Suprapubic skin (tissue), 4 donors: ENCODE results near the gene PRPSAP1.

ENCODE experiments used
- EP300 ChIP-seq: sonication (generic); formaldehyde crosslinking; IDR thresholded peaks from one replicate; pipeline ENCODE4 v1.6.1; 2017; ENCODE audit warnings: antibody characterized with exemption
- POLR2A ChIP-seq, 2 donors: fragments of 450-650 bp; IDR thresholded peaks; one replicate each; pipeline ENCODE4 v1.6.1; 2017; ENCODE audit warnings: antibody characterized with exemption in 2 of 2, mild to moderate bottlenecking in 2 of 2, moderate library complexity in 2 of 2
- POLR2AphosphoS5 ChIP-seq, 3 donors: sonication (generic); formaldehyde crosslinking; IDR thresholded peaks; one replicate each; pipeline ENCODE4 v1.6.1; 2017; ENCODE audit warnings: antibody characterized with exemption in 3 of 3
- TF ChIP-seq, protein P1 (sequence below), 2 donors: fragments of 200-600 bp in 1 of 2; fragments of 450-650 bp in 1 of 2; sonication (generic) in 1 of 2; IDR thresholded peaks; one replicate each; pipeline ENCODE4 v1.5.1; 2016 to 2019; ENCODE audit warnings: antibody characterized with exemption in 2 of 2, mild to moderate bottlenecking in 1 of 2, moderate library complexity in 1 of 2

DNA sequence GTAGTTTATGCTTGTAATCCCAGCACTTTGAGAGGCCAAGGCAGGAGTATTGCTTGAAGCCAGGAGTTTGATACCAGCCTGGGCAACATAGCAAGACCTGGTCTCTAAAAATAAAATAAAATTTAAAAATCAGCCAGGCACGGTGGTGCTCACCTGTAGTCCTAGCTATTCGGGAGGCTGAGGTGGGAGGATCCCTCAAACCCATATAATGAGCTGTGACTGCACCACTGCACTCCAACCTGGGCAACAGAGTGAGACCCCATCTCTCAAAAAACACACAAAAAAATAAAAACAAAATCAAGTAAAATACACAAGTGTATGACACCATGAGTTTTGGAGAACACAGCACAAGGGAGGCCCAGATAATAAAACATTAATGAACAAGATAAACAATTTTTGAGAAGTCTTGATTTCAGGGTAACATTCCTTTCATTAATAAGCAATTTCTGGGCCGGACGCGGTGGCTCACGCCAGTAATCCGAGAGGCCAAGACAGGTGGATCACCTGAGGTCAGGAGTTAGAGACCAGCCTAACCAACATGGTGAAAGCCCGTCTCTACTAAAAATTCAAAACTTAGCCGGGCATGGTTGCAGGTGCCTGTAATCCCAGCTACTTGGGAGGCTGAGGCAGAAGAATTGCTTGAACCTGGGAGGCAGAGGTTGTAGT is 17.9 kb downstream of the PRPSAP1 start:
- TF ChIP-seq, protein P1, sequence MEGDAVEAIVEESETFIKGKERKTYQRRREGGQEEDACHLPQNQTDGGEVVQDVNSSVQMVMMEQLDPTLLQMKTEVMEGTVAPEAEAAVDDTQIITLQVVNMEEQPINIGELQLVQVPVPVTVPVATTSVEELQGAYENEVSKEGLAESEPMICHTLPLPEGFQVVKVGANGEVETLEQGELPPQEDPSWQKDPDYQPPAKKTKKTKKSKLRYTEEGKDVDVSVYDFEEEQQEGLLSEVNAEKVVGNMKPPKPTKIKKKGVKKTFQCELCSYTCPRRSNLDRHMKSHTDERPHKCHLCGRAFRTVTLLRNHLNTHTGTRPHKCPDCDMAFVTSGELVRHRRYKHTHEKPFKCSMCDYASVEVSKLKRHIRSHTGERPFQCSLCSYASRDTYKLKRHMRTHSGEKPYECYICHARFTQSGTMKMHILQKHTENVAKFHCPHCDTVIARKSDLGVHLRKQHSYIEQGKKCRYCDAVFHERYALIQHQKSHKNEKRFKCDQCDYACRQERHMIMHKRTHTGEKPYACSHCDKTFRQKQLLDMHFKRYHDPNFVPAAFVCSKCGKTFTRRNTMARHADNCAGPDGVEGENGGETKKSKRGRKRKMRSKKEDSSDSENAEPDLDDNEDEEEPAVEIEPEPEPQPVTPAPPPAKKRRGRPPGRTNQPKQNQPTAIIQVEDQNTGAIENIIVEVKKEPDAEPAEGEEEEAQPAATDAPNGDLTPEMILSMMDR (IDR thresholded peaks at IDR 0.05): no peak
- TF ChIP-seq POLR2A (IDR thresholded peaks at IDR 0.05): no peak
- no peak for TF ChIP-seq POLR2AphosphoS5 (IDR thresholded peaks at IDR 0.05)
- no peak for TF ChIP-seq EP300
